UCSD-AML1 (cell line): Measurements from ENCODE around the gene OR2B6.

Source experiments
- DNase-seq: peaks from one replicate; lab custom pipeline; 2025; ENCODE audit not compliant: unreplicated experiment; lab: John Stamatoyannopoulos, UW

Gene OR2B6

DNA sequence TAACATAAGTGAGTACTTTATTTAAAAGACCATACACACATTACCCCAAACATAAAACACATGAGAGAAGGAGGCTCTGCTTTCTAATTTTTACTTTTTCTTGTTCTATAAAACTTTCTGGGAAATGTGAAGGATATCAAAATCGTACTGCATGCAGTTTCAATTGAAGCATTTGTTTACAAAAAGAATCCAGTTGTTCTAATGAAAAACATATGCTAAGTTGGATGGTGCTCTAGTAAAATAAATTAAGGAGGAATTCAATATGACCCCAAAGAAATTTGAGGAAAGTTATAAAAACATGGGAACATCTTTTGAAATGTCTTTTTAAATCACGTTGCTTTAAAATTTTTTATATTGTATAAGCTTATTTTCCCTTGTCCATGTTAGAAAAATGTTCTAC, 37.6 kb downstream of the OR2B6 start:
- DNase-seq: no peak

DNA sequence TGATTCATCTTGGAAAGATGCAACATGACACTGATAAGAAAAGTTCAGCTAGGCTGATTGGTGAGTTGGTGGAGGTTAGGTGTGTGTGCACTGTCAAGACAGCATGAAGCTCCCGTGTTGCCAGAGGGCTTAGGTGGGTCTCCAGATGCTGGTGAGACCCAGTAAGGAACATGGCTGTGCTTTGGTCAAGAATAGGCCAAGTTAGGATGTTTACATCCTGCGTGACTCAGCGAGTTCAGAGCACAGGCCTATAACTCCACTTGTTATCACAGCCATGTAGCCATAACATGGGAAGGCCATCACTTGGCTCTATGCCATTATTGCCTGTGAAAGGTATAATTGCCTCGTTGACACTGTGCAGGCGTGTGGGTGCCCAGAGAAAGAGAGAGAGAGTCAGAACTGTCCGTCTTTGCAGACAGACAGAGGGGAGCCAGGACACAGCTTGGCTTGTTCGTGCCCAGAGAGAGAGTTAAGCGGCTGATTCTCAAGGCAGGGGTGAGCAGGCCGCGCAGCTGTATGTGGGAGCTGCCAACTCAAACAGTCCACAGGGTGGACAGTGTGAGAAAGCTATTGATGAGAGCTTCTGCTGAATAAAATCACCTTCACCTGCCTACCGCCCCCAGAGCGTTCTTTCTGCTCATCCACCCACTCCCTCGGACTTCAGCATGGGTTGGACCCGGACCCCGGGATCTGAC, 43.5 kb downstream of the OR2B6 start:
- DNase-seq: no peak

DNA sequence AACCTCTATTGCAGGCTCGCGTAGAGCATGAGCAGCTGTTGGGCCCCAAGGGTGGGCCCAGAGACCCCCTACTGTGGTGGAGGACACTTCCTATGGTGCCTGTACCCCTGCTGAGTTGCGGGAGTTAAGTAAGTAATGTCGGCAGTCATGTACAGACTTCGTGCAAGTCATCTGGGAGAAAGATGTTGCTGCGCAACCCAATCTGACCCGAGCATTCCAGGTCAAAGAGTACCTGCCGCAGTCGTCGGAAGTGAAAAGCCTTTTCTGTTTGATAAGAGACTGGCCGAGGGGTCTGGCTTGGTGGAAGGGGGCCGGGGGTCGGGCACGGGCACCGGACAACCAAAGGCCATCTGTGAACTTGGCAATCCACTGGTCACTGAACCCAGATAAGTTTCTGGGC, 44.3 kb downstream of the OR2B6 start:
- no peak for DNase-seq

DNA sequence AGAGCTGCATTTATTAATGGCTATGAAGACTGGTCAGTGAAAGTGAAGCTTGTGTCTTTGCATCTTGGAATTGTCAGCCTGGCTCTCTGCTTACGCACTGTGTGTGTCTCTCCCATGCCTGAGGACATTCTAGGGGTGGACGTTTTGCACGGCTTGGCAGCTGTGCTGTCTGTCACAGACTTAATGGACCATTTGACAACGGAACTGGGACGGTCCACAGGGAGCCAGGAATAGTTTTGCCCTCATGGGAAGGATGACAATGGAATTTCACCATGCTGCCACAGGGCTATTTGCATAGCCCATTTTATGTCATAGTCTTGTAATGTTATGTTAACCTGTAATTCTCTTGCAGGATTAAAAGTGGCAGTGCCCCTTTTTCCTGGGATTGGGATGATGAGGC, 44.7 kb downstream of the OR2B6 start:
- DNase-seq: no peak

DNA sequence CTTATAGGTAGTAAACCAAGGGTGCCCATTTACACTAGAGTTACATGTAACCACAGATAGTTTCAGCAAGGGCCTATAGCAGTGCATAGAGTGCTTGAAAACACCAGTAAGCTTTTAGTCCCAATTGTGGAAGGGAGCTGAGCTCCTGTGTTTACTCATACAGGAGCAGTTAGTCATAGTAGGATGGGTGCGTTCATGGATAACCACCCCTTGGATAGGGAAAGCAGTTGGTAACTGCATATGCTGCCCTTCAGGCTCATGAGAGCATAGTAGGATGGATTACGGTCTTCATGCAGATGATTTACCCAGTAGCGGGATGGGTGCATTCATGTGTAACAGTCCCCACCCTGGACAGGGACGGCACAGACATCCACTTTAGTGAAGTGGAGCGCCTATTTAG, 45.1 kb downstream of the OR2B6 start:
- no peak for DNase-seq

DNA sequence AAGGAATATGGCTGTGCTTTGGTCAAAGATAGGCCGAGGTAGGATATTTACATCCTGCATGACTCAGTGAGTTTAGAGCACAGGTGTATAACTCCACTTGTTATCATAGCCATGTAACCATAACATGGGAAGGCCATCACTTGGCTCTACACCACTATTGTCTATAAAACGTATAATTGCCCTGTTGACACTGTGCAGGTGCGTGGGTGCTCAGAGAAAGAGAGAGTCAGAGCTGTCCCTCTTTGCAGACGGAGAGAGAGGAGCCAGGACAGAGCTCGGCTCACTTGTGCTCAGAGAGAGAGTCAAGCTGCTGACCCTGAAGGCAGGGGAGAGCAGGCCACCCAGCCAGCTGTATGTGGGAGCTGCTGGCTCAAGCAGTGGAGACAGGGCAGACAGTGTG, 46.0 kb downstream of the OR2B6 start:
- DNase-seq: no peak

DNA sequence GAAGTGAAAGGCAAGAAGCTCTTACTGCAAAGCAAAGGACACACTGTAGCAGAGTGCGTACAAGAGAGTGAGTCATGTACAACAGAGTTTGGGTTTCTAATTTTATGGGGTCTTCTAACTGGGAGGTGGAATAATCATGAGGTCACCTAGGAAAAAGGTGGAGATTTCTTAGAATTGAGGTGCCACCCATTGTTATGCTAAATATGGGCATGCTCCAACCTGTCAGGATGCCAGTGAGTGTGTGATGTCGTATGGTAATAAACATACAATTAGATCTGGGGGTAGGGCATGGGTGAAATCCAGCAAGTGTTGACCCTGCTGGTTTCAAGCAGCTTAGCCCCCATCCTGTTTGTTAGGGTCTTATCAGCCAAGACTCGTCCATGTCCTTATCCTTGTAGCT, 46.6 kb downstream of the OR2B6 start:
- DNase-seq: no peak

DNA sequence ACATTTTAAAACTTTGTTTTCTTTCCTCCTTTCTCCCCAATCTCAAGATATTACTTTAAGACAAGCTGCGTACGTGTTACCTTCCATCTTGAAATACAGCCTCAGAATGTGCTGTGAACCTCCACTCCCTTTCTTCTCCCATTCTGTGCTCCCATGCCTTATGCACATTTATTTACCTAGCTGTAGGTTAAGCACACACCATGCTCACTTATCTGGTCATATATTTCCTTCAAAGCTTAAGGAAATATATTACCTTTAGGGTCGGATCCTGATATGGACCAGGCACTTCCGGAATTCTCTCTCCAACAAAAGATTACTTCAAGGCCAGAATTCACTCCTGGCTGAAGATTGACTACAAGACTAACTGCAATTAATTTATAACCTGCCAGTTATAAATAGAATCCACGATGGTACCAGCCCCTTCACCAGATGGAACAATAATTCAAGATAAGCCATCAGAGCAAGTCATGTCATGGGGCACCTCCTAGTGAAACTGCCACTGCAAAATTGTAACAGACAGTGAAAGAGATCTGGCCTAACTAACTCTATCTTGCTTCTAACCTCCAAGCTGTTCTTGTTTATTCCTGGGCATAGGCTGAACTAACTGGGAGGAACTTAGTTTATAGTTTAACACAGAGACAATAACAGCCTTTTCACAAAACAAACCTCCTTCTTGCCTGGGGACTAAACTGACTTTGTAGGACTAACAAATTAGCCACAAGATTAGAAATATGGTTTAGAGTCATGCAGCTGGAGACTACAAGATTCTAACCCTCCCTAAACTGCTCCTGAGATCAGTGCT, 47.5 kb downstream of the OR2B6 start:
- DNase-seq: no peak

DNA sequence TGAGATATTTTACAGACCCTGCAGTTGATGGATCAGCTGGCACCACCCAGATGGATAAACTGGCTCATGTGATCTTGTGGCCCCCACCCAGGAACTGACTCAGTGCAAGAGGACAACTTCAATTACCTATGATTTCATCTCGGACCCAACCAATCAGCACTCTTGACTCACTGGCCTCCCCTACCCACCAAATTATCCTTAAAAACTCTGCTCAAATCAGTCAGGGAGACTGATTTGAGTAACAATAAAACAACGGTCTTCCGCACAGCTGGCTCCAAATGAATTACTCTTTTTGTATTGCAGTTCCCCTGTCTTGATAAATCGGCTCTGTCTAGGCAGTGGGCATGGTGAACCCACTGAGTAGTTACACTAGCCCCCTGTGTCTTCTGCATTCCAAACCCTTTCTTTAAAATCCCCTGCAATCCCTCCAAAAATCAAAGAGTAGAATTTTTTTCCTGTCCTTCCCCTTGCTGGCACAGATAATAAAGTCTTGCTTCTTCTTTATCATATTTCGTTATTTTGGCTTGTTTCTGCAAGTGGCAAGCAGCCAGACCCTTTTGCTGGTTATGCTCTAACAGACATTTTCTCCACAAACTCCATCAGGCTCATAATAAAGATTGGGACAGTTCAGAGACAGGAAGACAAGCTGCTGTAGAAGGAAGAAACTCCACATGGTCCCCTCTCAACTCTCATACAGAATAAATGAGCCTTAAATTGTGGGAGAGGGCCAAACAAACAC, 48.3 kb downstream of the OR2B6 start:
- DNase-seq: no peak

DNA sequence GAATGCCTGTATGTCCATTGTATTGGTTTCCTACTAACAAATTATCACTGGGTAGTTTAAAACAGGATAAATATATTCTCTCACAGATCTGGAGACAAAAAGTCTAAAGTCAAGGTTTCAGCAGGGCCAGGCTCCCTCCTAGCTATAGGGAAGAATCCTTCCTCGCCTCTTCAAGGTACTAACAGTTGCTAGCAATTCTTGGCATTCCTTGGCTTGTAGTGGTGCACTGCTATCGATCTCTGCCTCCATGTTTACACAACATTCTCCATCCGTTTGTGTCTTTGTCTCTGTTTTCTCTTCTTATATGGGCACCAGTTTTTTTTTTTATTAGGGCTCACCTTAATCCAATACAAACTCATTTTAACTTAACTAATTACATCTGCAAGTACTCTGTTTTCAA, 48.9 kb downstream of the OR2B6 start:
- DNase-seq: no peak
